HCT116 (cell line): ENCODE measurements around the gene PTPRJ. TPM values are rescaled to one million over a fixed set of nuclear protein-coding genes. Genes with fewer than 3 reads are reported as not detected.

Source experiments
- ATAC-seq: fragments of 200-7000 bp; cut with Tn5 transposase; 2 replicates; pipeline ENCODE4 v1.9.1; 2020; ENCODE audit warnings: mild to moderate bottlenecking, moderate library complexity
- BruUV-seq: library from RNA; stranded (reverse); fragments of 400-500 nt; replicated peaks from 2 replicates; lab custom pipeline; 2021; lab: Mats Ljungman, UMichigan
- CTCF ChIA-PET: fragments of 300-600 bp; sonication (Branson Sonifier 250); formaldehyde crosslinking; loops from one replicate; lab custom pipeline; 2021; ENCODE audit warnings: antibody characterized with exemption; lab: Charles Lee
- POLR2A ChIA-PET: fragments of 300-600, 350-600 bp; sonication (Branson Sonifier 250); formaldehyde crosslinking; loops from one replicate; lab custom pipeline; 2021; ENCODE audit warnings: antibody characterized with exemption; lab: Charles Lee
- RAD21 ChIA-PET, 2 experiments: fragments of 300-600 bp; sonication (Branson Sonifier 250); formaldehyde crosslinking; loops; one replicate each; lab custom pipeline; 2023; ENCODE audit warnings: low total read pairs in 2 of 2; ENCODE audit not compliant: uncharacterized antibody in 2 of 2, unreplicated experiment in 2 of 2, low non-redundant PET in 1 of 2; lab: Charles Lee
- DNase-seq: peaks from one replicate; pipeline ENCODE4 v3.0.0-alpha.2; 2010; ENCODE audit warnings: low read depth, low spot score
- H2AFZ ChIP-seq: fragments of 200-600 bp; shearing (Covaris generic), sonication (generic); 2 replicates; pipeline ENCODE4 v1.6.1; 2017; ENCODE audit warnings: low read depth, mixed run types, mixed read lengths, antibody characterized with exemption, low read length; ENCODE audit not compliant: poor library complexity, severe bottlenecking
- H3K27ac ChIP-seq: 2 replicates; pipeline ENCODE4 v1.5.1; 2012; ENCODE audit warnings: low read depth, low read length
- H3K27me3 ChIP-seq: fragments of 200-600 bp; sonication (generic); 2 replicates; pipeline ENCODE4 v1.6.1; 2016; ENCODE audit warnings: mixed run types, low read length, mixed read lengths; ENCODE audit not compliant: insufficient read depth
- H3K36me3 ChIP-seq, 2 experiments: fragments of 200-500 bp in 1 of 2; fragments of 200-600 bp in 1 of 2; sonication (Bioruptor generic) in 1 of 2; sonication (generic) in 1 of 2; 2 replicates each; pipeline versions ENCODE4 v1.5.1 to v1.6.1; 2014 to 2016; ENCODE audit warnings: low read length in 2 of 2, inconsistent platforms in 1 of 2, mixed read lengths in 1 of 2, mixed run types in 1 of 2; ENCODE audit not compliant: insufficient read depth in 2 of 2, control insufficient read depth in 1 of 2
- H3K4me1 ChIP-seq, 2 experiments: fragments of 200-600 bp in 1 of 2; sonication (generic) in 1 of 2; 2 replicates each; pipeline versions ENCODE4 v1.5.1 to v1.6.1; 2012 to 2017; ENCODE audit warnings: low read length in 2 of 2, inconsistent platforms in 1 of 2, mild to moderate bottlenecking in 1 of 2, mixed read lengths in 1 of 2, mixed run types in 1 of 2, moderate library complexity in 1 of 2; ENCODE audit not compliant: insufficient read depth in 2 of 2, control insufficient read depth in 1 of 2
- H3K4me2 ChIP-seq: fragments of 200-600 bp; sonication (generic); 2 replicates; pipeline ENCODE4 v1.6.1; 2017; ENCODE audit warnings: mixed run types, low read length, mixed read lengths
- H3K4me3 ChIP-seq, 2 experiments: fragments of 200-600 bp in 1 of 2; sonication (generic) in 1 of 2; replicated peaks in 1 of 2; 2 replicates each; pipeline ENCODE4 v1.5.1; 2011 to 2016; ENCODE audit warnings: low read length in 2 of 2, control low read depth in 1 of 2, low read depth in 1 of 2, mild to moderate bottlenecking in 1 of 2, mixed read lengths in 1 of 2, mixed run types in 1 of 2
- H3K79me2 ChIP-seq: fragments of 200-600 bp; sonication (generic); 2 replicates; pipeline ENCODE4 v1.6.1; 2017; ENCODE audit warnings: mild to moderate bottlenecking, mixed run types, low read length, moderate library complexity, mixed read lengths; ENCODE audit not compliant: insufficient read depth
- H3K9ac ChIP-seq: fragments of 200-600 bp; sonication (generic); 2 replicates; pipeline ENCODE4 v1.6.1; 2016; ENCODE audit warnings: low read length, mixed read lengths
- H3K9me2 ChIP-seq: fragments of 200-600 bp; sonication (generic), shearing (Covaris generic); 2 replicates; pipeline ENCODE4 v1.6.1; 2017; ENCODE audit warnings: mixed run types, mild to moderate bottlenecking, moderate library complexity; ENCODE audit not compliant: insufficient read depth
- H3K9me3 ChIP-seq, 2 experiments: fragments of 200-500 bp in 1 of 2; fragments of 200-600 bp in 1 of 2; sonication (Bioruptor generic) in 1 of 2; sonication (generic) in 1 of 2; 2 replicates each; pipeline ENCODE4 v1.6.1; 2014 to 2017; ENCODE audit warnings: low read length in 2 of 2, mixed read lengths in 2 of 2, inconsistent platforms in 1 of 2, low read depth in 1 of 2, mild to moderate bottlenecking in 1 of 2, mixed run types in 1 of 2, moderate library complexity in 1 of 2; ENCODE audit not compliant: control insufficient read depth in 1 of 2, insufficient read depth in 1 of 2
- H4K20me1 ChIP-seq: fragments of 200-600 bp; sonication (generic), shearing (Covaris generic); 2 replicates; pipeline ENCODE4 v1.6.1; 2017; ENCODE audit warnings: mixed run types, mild to moderate bottlenecking, moderate library complexity; ENCODE audit not compliant: insufficient read depth
- CBX3 ChIP-seq: IDR thresholded peaks from 2 replicates; pipeline ENCODE4 v1.6.1; 2012; ENCODE audit warnings: low read depth
- EGR1 ChIP-seq: IDR thresholded peaks from 2 replicates; pipeline ENCODE4 v1.6.1; 2012; ENCODE audit warnings: low read depth
- ELF1 ChIP-seq: IDR thresholded peaks from 2 replicates; pipeline ENCODE4 v1.6.1; 2012; ENCODE audit warnings: low read depth, borderline replicate concordance
- EZH2 ChIP-seq: fragments of 200-600 bp; sonication (generic); IDR thresholded peaks from 2 replicates; pipeline ENCODE4 v1.6.1; 2017; ENCODE audit warnings: antibody characterized with exemption, mixed run types
- EZH2phosphoT487 ChIP-seq: fragments of 200-600 bp; IDR thresholded peaks from 2 replicates; pipeline ENCODE4 v1.6.1; 2018; ENCODE audit warnings: antibody characterized with exemption, borderline replicate concordance
- FOSL1 ChIP-seq: IDR thresholded peaks from 2 replicates; pipeline ENCODE4 v1.6.1; 2012; ENCODE audit warnings: low read depth
- JUND ChIP-seq: IDR thresholded peaks from 2 replicates; pipeline ENCODE4 v1.6.1; 2012
- POLR2A ChIP-seq: IDR thresholded peaks from 2 replicates; pipeline ENCODE4 v1.7.0; 2011; ENCODE audit warnings: borderline replicate concordance; ENCODE audit not compliant: insufficient read depth, insufficient read length; ENCODE audit errors: extremely low read depth
- RAD21 ChIP-seq: IDR thresholded peaks from 2 replicates; pipeline ENCODE4 v1.6.1; 2012; ENCODE audit warnings: low read depth, mild to moderate bottlenecking
- SIN3A ChIP-seq: IDR thresholded peaks from 2 replicates; pipeline ENCODE4 v1.6.1; 2012; ENCODE audit warnings: low read depth
- SP1 ChIP-seq: IDR thresholded peaks from 2 replicates; pipeline ENCODE4 v1.6.1; 2012; ENCODE audit warnings: low read depth
- TCF7L2 ChIP-seq: IDR thresholded peaks from 2 replicates; pipeline ENCODE4 v1.7.0; 2011; ENCODE audit warnings: borderline replicate concordance, inconsistent platforms; ENCODE audit not compliant: insufficient read depth, insufficient read length; ENCODE audit errors: extremely low read depth
- YY1 ChIP-seq: IDR thresholded peaks from 2 replicates; pipeline ENCODE4 v1.6.1; 2011; ENCODE audit warnings: low read length, low read depth, moderate library complexity, mild to moderate bottlenecking; ENCODE audit not compliant: insufficient replicate concordance; ENCODE audit errors: extremely low read depth
- ZNF274 ChIP-seq: fragments of 200-500 bp; sonication (Bioruptor generic); IDR thresholded peaks from 2 replicates; pipeline ENCODE4 v1.6.1; 2014; ENCODE audit warnings: mild to moderate bottlenecking, low read depth, low read length, inconsistent platforms
- intact Hi-C: fragments of 100-400 bp; cut with micrococcal nuclease; formaldehyde crosslinking; loops from 2 replicates; pipeline ENCODE4 v1.10.0; 2022
- total RNA-seq: library from RNA; stranded (reverse); gene quantifications from one replicate; pipeline ENCODE4 v1.2.1, GENCODE V29; 2021; ENCODE audit not compliant: unreplicated experiment
- TF ChIP-seq, protein P1 (sequence below): IDR thresholded peaks from 2 replicates; pipeline ENCODE4 v1.6.1; 2011; ENCODE audit warnings: mild to moderate bottlenecking, low read length, moderate library complexity; ENCODE audit not compliant: insufficient replicate concordance; ENCODE audit errors: extremely low read depth
- TF ChIP-seq, protein P2 (sequence below): IDR thresholded peaks from 2 replicates; pipeline ENCODE4 v1.6.1; 2012; ENCODE audit warnings: low read depth
- TF ChIP-seq, protein P3 (sequence below): IDR thresholded peaks from 2 replicates; pipeline ENCODE4 v1.6.1; 2012

Gene PTPRJ
- total RNA-seq, 1 experiment from 2014 or later = 19.1 TPM

DNA sequence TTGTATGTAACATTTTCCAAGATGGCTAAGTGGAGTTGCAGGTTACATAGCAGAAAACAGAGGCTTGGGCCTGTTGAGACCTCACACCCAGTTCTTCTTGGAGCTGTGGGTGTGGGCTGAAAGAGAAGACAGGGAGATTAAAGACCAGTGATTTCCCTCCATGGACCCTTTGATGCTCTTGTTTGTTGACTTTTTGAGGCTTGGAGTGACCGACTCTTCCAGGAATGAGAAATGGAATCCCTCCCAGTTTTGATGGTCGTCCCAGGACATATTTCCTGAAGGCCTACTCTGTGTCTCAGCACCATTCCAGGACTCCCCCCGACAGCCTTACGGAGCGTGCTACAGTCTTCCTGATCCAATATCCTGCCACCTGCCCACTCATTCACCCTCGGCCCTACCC is 96.9 kb downstream of the PTPRJ start:
- ChIA-PET POLR2A (no interaction called here), CTCF (no interaction called here), RAD21 (interaction anchor here in 1 of 2 experiments (0.7 kb wide), 1 partner anchor 90 kb away, joined by 4 read pairs; no protein-coding TSS in a partner anchor)
- H4K20me1 ChIP-seq = no peaks in the 10 kb centered on the region
- no TSS peak for BruUV-seq
- H3K4me3 ChIP-seq = no peak overlapping the region
- ATAC-seq = no peak
- H3K9ac ChIP-seq = no peak overlapping the region
- H3K27ac ChIP-seq = no peak overlapping the region
- no peak overlapping the region for H3K4me2 ChIP-seq
- no peaks in the 10 kb centered on the region for H3K9me3 ChIP-seq
- TF ChIP-seq EZH2phosphoT487 (no peak), FOSL1 (no peak), ELF1 (no peak), YY1 (no peak), SIN3A (no peak), ZNF274 (no peak), CBX3 (no peak), EZH2 (no peak), JUND (no peak), EGR1 (no peak), SP1 (no peak), TCF7L2 (no peak), RAD21 (no peak), POLR2A (no peak)
- TF ChIP-seq, protein P1, sequence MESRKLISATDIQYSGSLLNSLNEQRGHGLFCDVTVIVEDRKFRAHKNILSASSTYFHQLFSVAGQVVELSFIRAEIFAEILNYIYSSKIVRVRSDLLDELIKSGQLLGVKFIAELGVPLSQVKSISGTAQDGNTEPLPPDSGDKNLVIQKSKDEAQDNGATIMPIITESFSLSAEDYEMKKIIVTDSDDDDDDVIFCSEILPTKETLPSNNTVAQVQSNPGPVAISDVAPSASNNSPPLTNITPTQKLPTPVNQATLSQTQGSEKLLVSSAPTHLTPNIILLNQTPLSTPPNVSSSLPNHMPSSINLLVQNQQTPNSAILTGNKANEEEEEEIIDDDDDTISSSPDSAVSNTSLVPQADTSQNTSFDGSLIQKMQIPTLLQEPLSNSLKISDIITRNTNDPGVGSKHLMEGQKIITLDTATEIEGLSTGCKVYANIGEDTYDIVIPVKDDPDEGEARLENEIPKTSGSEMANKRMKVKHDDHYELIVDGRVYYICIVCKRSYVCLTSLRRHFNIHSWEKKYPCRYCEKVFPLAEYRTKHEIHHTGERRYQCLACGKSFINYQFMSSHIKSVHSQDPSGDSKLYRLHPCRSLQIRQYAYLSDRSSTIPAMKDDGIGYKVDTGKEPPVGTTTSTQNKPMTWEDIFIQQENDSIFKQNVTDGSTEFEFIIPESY = no peak
- TF ChIP-seq, protein P2, sequence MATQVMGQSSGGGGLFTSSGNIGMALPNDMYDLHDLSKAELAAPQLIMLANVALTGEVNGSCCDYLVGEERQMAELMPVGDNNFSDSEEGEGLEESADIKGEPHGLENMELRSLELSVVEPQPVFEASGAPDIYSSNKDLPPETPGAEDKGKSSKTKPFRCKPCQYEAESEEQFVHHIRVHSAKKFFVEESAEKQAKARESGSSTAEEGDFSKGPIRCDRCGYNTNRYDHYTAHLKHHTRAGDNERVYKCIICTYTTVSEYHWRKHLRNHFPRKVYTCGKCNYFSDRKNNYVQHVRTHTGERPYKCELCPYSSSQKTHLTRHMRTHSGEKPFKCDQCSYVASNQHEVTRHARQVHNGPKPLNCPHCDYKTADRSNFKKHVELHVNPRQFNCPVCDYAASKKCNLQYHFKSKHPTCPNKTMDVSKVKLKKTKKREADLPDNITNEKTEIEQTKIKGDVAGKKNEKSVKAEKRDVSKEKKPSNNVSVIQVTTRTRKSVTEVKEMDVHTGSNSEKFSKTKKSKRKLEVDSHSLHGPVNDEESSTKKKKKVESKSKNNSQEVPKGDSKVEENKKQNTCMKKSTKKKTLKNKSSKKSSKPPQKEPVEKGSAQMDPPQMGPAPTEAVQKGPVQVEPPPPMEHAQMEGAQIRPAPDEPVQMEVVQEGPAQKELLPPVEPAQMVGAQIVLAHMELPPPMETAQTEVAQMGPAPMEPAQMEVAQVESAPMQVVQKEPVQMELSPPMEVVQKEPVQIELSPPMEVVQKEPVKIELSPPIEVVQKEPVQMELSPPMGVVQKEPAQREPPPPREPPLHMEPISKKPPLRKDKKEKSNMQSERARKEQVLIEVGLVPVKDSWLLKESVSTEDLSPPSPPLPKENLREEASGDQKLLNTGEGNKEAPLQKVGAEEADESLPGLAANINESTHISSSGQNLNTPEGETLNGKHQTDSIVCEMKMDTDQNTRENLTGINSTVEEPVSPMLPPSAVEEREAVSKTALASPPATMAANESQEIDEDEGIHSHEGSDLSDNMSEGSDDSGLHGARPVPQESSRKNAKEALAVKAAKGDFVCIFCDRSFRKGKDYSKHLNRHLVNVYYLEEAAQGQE = no peak
- TF ChIP-seq, protein P3, sequence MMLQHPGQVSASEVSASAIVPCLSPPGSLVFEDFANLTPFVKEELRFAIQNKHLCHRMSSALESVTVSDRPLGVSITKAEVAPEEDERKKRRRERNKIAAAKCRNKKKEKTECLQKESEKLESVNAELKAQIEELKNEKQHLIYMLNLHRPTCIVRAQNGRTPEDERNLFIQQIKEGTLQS = no peak
- H3K27me3 ChIP-seq = no peaks in the 10 kb centered on the region
- intact Hi-C loops = no loop called here
- H3K4me1 ChIP-seq = peaks cover 0 to 3% of the 10 kb centered on the region in 2 experiments; a peak in 2 of 4 replicates
- no peak for DNase-seq
- H3K9me2 ChIP-seq = no peaks in the 10 kb centered on the region
- H3K36me3 ChIP-seq = no peaks in the 10 kb centered on the region
- H3K79me2 ChIP-seq = no peaks in the 10 kb centered on the region
- H2AFZ ChIP-seq = no peak overlapping the region
